GM19452 (cell line): Measurements from ENCODE around the gene SCN9A.
"Not testable (repeated sequence)": the region's sequence is repeated elsewhere in the genome, so short reads cannot be mapped to it uniquely, and the experiment has no call there.

ENCODE experiments used
- ATAC-seq: cut with Tn5 transposase; IDR thresholded peaks from one replicate; pipeline ENCODE4 v1.9.1; 2021; ENCODE audit not compliant: unreplicated experiment

Gene SCN9A

DNA sequence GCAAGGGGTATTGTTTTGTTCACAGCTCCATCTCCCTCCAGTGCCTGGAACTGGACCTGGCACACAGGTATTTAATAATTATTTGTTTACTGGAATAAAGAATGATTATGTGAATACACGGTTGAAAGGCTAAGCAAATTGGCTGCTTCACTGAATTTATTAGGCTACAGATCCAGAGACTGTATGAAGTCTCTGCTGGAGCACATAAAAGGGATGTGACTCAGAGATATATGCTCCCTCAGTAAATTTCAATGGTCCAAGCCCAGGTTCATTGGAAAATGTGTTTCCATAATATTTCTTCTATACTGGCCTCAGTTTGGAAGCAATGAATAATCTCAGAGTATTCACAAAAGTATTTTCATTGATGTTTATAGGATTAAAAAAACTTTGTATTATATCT is 126.4 kb downstream of the SCN9A start:
- no peak for ATAC-seq

DNA sequence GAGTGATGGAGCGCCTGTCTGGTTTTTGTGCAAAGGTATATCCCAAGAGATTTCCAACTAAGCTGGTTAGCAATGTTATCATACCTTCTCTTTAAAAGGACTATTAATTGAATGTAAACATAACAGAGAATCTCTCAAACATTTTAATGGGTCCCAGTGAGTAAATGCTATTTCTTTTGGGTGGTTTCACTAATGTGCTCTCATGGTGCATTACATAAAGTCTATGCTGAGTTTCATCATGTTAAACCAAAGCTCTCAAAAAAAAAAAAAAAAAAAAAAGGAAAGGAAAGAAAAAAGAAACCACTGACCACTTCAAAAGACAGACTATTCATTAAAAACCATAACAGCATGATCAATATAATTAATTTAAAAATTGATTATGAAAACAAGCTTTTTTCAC is 128.8 kb downstream of the SCN9A start:
- ATAC-seq: no peak

DNA sequence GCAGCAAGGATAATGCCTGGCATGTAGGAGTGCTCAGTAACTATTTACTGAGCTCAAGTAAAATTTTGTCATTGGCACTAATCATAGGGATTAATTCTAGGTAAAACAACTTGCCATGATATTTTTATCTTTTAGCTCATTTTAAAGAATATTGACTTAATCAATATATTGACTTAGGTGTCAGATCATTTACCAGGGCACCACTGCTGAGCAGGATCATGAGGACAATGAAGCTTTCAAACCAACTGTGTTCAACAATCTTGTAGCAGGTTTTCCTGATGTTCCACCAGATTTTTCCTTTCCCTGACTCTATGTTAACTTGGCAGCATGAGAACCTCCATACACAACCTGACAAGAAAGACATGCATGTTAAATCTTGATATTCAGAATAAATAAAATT is 133.4 kb downstream of the SCN9A start:
- ATAC-seq: no peak

DNA sequence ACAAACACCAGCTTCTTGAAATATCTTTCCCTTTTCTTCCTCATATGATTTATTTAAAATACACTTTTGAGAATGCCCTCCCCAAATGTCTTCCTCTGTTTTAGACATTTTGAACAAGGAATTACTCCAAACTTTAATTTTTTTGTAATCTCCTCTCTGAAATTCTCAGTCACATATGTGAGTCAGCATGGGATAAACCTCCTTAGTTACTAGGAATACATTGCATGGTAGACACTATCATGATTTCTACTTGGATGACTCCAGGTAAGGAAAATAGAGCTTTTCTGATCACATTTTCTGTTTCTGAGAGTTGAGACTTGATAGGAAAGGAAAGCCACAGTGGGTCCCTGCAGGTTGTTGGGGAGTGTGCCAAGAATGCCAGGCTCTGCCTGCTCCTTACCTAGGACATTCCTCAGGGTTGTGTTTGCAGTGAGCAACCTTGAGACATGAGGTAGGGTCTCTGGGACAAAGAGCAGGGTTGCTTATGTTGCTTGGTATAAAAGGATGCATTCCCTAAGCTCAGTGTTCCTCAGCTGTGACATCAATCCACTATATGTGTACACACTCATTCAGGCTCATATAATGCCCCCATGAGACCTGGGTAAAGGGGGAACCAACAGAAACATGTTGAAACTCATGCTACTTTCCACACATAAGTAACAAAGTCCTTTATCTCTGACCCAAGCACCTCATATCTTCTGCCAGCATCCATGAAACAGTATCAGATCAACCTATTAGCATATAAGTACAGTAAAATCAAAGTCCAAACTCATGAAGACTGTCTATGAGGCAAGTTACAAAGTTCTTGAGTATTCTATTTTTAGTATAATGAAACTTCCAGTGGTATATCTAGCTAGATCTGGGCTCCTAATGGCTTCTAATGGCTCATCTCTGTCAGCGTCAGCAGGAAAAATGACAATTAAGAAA is 135.1 kb downstream of the SCN9A start:
- no peak for ATAC-seq

DNA sequence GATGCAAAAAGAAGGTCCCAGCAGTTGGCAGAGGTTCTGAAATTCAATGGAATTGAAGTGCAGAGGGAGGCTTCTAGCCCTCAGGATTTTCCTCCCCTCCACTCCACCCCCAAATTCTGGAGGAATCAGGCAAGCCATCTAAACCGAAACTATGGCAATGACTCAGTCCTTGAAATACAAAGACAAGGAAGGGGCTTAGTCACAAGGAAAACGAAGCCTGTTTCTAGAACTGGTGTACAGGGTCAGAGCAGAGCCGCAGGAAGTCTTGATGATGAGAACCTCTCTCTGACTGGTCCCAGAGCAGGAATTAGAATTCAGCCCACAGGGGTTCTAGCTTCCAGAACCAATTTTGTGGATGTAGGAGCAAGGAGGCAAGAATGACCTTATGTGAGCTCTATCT is 136.2 kb downstream of the SCN9A start:
- no peak for ATAC-seq

DNA sequence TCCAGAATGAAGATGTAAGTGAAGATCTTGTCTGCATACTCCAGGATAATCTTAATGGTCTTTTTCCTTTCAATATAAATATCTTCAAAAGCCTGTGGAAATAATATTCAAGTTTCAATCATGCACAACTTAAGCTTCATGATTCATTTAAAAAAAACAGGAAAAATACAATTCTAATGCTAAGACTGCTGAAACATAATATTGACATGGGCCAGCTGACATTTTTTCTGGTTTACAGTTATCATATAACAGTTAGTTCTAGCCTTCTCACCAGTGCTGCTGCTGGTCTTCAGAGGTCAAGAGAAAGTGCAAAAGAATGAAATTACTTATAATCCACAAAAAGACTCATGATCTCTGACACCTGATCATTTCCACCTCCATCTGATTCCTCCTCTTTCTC is 137.6 kb downstream of the SCN9A start:
- no peak for ATAC-seq

DNA sequence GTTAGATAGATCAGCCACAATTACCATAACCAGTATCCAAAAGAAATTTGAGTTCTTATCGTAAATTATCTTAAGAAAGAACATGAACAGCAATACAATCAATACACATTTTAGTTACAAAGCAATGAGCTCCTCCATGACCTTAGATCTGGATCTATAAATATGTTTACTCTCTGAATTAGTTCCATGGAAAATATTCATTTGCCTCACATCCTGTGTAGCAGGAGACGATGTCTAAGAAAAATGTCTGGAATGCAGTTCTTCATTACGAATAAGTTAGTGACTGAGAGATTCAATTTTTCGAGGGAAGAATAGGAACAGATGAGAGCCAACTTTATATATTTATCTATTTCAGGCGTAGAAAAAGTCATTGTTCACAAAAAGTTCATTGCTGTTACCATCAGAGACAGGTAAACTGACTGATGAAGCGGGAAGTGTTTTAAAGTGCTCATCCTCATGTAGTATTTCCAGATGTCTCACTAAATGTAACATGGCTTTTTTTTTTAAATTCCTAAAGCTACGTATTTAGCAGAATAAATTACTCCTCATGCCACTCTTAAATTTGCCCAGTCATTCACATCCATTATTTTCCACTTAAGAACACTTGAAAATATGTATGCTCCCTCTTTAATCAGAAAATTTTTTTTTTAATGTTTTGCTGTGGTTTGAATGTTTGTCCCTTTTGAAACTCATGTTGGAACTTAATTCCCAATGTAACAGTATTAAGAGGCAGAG is 141.5 kb downstream of the SCN9A start:
- no peak for ATAC-seq

DNA sequence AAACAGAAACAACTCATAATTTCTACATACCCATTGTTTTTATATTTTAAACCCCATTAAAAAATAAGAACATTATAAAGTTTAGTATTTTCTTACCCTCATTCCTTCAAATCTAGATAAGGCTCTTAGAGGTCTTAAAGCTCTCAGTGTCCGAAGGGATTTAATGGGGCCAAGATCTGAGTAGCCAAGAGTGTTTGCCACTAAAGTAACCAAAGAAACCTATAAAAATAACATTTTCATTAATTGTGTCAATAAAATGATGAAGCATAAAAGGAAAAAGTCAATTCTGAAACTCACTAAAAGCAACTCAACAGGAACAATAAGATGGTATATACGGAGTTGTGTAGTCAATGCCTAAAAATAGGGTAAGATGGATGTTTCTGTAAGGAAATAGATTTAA is 142.5 kb downstream of the SCN9A start:
- no peak for ATAC-seq

DNA sequence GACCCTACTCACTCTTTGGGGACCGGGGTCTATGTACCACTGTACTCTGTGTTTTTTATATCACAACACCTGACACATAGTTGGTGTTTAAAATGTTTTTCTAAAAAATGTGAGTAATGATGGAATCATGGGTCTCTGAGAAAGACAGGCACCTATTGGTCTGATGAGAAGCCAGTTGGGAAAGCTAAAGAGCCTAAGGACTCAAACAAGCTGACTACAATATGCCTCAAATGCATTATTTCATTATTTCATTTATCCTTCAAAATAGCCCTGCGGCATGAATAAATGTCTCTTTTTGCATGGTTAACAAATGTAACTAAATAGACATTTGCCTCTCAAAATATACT is 145.0 kb downstream of the SCN9A start:
- ATAC-seq: no peak

DNA sequence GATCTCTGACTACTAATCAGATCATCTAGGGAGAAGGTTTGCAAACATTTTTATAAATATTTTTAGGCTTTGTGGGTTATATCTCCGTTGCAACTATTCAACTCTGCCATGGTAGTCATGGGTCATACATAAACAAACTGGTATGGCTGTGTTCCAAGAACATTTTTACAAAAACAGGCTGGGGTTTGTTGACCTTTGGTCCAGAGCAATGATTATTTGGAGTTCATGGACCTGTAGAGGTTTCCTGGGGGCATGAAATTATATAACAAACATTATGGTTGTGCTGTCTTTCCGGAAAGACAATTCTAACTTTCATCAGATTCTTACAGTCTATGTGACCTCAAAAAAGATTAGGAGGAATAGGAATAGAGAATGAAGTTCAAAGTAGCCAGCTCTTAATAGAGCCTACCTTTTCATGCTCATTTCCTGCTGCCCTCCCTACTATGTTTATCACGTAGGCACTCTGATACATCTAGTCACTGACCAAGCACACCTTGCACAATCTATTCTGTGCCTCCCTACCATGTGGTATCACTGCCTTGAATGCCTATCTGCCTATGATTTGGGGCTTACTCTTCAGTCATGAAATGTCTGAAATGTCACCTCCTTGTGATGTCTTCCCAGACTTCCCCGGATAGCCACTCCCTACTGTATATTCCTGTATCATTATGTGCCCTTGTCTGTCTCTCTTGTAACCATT is 145.6 kb downstream of the SCN9A start:
- ATAC-seq: no peak

DNA sequence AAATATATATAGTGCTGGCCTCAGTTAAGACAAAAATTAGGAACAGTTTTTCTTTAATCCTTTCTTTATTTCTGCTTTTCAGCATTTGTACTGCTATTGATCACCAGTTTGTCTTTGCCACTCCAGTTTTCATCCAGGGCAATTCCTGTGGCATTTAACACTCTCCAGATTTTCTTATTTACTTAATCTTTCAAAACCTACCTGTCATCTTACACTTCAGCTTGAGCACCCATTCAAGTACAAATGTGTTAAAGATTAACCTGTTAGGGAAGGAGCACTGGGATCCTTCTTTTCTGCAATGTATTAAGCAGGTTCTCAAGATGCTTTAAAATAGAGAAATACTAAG is 146.1 kb downstream of the SCN9A start:
- no peak for ATAC-seq

DNA sequence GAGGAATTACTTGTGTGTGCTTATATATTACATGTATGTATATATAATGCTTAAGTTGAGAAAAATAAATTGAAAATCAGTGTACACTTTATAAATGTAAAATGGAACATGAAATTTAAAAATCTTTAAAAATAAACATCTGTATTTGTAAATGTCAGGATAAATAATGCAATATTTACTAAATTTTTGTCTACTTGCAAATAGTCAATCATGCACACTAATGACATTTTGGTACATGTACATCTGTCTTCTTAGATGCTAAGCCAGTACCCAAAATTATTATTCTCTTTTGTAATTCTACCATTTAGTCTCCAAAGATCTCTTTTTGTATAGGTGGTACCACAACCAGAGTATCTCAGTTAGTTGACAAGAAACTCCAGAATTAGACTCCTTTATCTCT is 151.5 kb downstream of the SCN9A start:
- no peak for ATAC-seq

DNA sequence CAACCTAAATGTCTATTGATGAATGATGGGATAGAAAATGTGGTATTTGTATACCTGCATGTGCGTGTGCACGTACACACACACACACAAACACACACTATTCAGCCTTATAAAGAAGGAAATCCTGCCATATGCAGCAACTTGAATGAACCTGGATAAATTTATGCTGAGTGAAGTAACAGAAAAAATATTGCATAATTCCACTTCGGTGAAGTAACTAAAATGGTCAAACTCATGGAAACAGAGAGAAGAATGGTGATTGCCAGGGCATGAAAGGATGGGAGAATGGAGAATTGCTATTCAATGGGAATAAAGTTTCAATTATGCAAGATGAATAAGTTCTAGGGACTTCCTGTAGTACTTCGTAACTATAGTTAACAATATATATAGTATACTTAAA is 152.4 kb downstream of the SCN9A start:
- ATAC-seq: no peak

DNA sequence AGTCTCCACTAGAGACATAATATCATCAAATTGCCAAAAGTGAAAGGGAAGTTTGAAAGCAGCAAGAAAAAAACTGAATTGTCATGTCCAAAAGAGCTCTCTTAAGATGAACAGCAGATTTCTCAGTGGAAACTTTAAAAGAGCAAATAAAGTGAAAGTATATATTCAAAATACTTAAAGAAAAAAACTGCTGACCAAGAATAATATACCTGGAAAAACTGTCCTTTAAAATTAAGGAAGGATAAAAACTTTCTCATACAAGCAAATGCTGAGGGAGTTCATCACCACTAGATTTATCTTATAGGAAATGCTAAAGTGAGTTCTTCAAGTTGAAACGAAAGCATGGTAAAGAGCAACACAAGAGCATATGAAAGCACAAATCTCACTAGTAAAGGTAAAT is 164.7 kb downstream of the SCN9A start:
- no peak for ATAC-seq

DNA sequence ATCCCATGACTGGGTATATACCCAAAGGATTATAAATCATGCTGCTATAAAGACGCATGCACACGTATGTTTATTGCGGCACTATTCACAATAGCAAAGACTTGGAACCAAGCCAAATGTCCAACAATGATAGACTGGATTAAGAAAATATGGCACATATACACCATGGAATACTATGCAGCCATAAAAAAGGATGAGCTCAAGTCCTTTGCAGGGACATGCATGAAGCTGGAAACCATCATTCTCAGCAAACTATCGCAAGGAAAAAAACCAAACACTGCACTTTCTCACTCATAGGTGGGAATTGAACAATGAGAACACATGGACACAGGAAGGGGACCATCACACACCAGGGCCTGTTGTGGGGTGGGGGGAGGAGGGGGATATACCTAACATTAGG is 165.8 kb downstream of the SCN9A start:
- not testable (repeated sequence) for ATAC-seq

DNA sequence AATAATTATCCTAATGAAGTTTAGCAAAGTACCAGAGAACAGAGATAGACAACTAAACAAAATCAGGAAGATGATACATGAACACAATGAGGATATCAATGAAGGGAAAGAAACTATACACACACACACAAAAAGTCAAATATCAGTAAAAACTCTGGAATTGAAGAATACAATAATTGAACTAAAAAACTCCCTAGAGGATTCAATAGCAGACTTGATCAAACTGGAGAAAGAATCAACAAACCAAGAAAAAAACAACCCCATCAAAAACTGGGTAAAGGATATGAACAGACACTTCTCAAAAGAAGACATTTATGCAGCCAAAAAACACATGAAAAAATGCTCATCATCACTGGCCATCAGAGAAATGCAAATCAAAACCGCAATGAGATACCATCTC is 166.4 kb downstream of the SCN9A start:
- not testable (repeated sequence) for ATAC-seq

DNA sequence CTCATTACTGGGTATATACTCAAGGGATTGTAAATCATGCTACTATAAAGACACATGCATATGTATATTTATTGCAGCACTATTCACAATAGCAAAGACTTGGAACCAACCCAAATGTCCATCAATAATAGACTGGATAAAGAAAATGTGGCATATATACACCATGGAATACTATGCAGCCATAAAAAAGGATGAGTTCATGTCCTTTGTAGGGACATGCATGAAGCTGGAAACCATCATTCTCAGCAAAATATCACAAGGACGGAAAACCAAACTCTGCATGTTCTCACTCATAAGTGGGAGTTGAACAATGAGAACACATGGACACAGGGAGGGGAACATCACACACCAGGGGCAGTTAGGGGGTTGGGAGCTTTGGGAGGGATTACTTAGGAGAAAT is 169.6 kb downstream of the SCN9A start:
- ATAC-seq: not testable (repeated sequence)

DNA sequence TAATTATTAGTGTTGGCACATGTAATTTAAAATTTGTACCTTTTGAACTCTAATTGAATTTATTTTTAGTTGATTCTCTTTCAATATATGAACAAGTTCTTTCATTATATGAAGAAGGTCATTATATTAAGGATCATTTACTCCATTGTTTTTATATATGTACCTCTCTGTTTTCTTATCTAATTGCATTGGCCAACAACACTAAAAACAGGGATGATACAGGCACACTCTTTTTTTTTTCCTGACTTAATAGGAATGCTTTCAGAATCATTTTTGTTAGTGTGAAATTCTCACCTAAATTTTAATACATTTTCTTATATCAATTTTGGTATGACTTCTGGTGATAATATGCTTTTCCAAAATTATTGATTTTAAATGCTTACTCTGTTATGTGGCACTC is 173.0 kb downstream of the SCN9A start:
- ATAC-seq: no peak

DNA sequence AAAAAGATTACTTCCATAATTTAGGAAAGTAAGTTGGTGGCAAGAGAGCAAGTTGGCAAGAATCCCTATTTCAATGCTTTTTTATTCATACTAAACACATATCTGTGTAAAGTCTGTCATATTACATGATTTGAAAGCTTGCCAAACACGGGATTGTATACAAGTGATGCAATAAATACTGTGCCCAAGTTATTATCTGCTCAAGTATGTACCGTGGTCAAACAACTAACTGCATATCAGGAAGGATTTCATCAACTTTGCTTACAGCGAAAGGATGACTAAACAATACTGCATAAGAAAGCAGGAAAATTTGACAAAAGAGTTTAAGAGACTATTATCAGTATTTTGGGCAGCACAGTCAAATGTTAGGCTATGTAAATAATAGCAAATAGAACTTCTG is 178.3 kb downstream of the SCN9A start:
- no peak for ATAC-seq

DNA sequence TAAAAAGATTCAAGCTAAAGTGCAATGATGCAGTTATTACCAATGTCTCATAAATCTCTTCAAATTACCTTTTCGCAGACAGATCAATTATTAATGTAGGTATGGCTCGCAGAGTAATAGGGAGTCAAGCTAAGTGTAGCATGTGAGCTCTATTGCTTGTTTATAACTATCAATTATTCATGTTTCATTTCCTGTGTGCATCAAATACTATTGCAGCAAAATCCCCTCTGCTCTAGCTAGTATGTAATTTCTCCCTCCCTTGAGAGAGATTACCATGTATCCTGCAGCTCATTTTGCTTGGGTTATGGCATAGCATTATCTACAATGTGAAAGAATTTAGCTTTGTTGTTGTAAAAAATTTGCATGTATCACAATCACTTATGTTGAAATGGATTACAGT is 182.3 kb downstream of the SCN9A start:
- no peak for ATAC-seq

DNA sequence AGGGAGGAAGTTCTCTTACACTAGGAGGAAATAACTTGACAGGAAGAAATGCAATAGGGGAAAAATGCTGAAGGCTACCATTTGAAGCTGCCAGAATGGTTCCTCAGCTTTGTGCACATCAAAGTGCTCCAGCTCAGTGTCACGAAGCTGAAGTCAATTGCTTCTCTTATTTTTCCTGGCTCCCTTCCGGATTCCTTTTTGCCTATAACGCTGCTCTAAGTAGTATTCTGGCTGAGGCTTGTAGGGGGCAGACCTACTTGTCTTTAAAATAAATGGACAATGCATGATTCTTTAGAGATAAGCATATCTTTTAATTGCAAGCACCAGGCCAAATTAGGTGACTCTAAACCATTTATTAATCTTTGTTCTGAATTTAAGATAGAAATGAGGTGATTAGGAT is 187.7 kb downstream of the SCN9A start:
- no peak for ATAC-seq

DNA sequence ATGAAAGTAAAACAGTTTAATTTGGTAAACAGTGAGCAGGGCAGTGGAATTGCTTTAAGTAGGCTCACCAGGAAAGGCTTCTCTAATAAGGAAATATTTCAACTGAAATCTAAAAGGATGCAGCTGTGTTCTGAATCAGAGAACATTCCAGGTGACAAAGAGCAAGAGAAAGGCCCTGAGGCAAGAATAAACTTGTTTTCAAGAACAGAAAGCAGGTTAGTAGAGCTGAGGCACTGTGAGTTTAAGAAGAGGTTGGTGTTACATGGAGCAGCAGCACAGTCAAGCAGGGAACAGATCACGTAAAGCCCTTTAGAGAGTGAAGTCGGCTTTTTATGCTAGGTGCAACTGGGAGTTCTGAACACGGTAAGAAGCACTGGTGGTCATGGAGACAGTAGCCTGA is 191.0 kb downstream of the SCN9A start:
- ATAC-seq: no peak
